ENCODE data around the gene CLEC17A.

Gene CLEC17A

GRCh38 chr19:14655726-14656125 lies 72.8 kb downstream of the CLEC17A start:
- no peak for DNase-seq

- DNase-seq = no peak
Observed at GRCh38 chr19:14659874-14660489, 77.1 kb downstream of the CLEC17A start.

- no peak for DNase-seq
Observed at GRCh38 chr19:14661372-14661924, 78.6 kb downstream of the CLEC17A start.

All from NCI-H1417 (cell line).